Measurements from ENCODE around the gene ODC1. TPM values are rescaled to one million over a fixed set of nuclear protein-coding genes. Genes with fewer than 3 reads are reported as not detected.

The ODC1 gene
- total and polyA plus RNA-seq, 2 donors (not counting 3 experiments of a cell fraction or from before 2014, with no cell fraction given): 109 to 132 TPM

DNA sequence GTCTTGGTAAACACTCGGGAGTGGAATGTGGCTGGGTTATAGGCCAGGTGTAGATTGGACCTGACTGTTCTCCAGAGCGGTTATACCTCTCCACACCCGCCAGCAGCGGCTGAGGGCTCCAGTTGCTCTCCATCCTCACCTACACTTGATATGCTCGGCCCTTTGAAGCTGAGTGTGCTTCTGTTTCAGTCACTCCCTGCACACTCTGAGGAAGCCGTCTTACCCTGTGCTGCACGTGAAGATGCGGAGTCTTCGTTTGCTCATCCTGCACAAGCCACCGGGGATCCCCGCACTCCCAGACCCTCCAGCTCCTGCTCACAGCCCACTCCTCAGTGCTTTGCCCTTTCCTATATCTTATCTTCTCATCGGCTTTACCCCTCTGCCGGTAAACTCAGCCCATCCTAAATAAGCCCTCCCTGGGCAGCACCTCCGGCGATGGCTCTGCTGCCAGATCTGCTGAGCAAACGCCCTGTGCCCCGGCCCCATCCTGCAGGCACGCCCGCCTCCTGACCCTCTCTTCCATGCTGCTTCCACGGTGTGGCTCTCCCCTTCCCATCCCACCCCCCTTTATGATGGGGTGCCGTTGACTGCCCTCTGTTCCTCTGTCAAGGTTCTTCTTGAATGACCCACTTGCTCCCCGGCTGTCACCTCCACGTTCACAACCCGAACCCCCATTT, 47.3 kb upstream of the ODC1 start:
- DNase-seq (ENCODE audit: low read depth, low spot score) (no peak), FAIRE-seq (no peak)
- H3K4me3 ChIP-seq (replicated peaks in 1 of 3; ENCODE audit: insufficient read depth in 1 of 3, low read depth in 1 of 3, low read length in 3 of 3): no peak overlapping the region
- intact Hi-C loops (cut with micrococcal nuclease): no loop called here
- TF ChIP-seq, protein P1, sequence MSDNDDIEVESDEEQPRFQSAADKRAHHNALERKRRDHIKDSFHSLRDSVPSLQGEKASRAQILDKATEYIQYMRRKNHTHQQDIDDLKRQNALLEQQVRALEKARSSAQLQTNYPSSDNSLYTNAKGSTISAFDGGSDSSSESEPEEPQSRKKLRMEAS (IDR thresholded peaks at IDR 0.05; ENCODE audit: insufficient read depth, insufficient read length): no peak
- TF ChIP-seq JUN (IDR thresholded peaks at IDR 0.05; ENCODE audit: borderline replicate concordance, insufficient read depth, insufficient read length, low read depth) (no peak), POLR2AphosphoS5 (IDR thresholded peaks at IDR 0.05; ENCODE audit: insufficient read depth, low read depth, low read length) (no peak), EZH2 (IDR thresholded peaks at IDR 0.05; ENCODE audit: borderline replicate concordance, low read depth, low read length, severe bottlenecking) (no peak), POLR2A (IDR thresholded peaks at IDR 0.05; ENCODE audit: low read depth, low read length) (no peak), GATA2 (IDR thresholded peaks at IDR 0.05; ENCODE audit: insufficient read depth, insufficient read length, low read depth, low read length) (no peak), FOS (IDR thresholded peaks at IDR 0.05; ENCODE audit: borderline replicate concordance, insufficient read depth, low read length) (no peak), MYC (IDR thresholded peaks at IDR 0.05; ENCODE audit: low read depth, low read length) (no peak)
- TF ChIP-seq, protein P2, sequence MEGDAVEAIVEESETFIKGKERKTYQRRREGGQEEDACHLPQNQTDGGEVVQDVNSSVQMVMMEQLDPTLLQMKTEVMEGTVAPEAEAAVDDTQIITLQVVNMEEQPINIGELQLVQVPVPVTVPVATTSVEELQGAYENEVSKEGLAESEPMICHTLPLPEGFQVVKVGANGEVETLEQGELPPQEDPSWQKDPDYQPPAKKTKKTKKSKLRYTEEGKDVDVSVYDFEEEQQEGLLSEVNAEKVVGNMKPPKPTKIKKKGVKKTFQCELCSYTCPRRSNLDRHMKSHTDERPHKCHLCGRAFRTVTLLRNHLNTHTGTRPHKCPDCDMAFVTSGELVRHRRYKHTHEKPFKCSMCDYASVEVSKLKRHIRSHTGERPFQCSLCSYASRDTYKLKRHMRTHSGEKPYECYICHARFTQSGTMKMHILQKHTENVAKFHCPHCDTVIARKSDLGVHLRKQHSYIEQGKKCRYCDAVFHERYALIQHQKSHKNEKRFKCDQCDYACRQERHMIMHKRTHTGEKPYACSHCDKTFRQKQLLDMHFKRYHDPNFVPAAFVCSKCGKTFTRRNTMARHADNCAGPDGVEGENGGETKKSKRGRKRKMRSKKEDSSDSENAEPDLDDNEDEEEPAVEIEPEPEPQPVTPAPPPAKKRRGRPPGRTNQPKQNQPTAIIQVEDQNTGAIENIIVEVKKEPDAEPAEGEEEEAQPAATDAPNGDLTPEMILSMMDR (IDR thresholded peaks at IDR 0.05; ENCODE audit: extremely low read depth in 1 of 2, insufficient read depth in 1 of 2, low read depth in 1 of 2, low read length in 2 of 2): no peak
- no peaks in the 10 kb centered on the region for H3K36me3 ChIP-seq (ENCODE audit: control insufficient read depth in 2 of 2, extremely low read depth in 1 of 2, insufficient read depth in 2 of 2, low read length in 2 of 2)
- H3K9me3 ChIP-seq (replicated peaks; ENCODE audit: control insufficient read depth, insufficient read depth, low read length): no peaks in the 10 kb centered on the region
- no TSS peak for BruUV-seq (replicated peaks)
- H4K20me1 ChIP-seq (replicated peaks; ENCODE audit: control insufficient read depth, extremely low read depth, insufficient read depth, low read length): no peaks in the 10 kb centered on the region
- no peaks in the 10 kb centered on the region for H3K9me1 ChIP-seq (replicated peaks; ENCODE audit: control insufficient read depth, extremely low read depth, insufficient read depth, low read length)
- no peak overlapping the region for H3K9ac ChIP-seq (replicated peaks; ENCODE audit: extremely low read depth, insufficient read depth, low read length)
- no peaks in the 10 kb centered on the region for H3K79me2 ChIP-seq (ENCODE audit: control insufficient read depth, insufficient read depth, low read length)
- H3K27me3 ChIP-seq (ENCODE audit: control insufficient read depth in 2 of 2, insufficient read depth in 2 of 2, low read length in 2 of 2): no peaks in the 10 kb centered on the region
- ChIA-PET CTCF (no interaction called here), POLR2A (no interaction called here)
- no peaks in the 10 kb centered on the region for H3K4me1 ChIP-seq (ENCODE audit: control insufficient read depth, extremely low read depth, insufficient read depth, low read length)
- dilution Hi-C loops (cut with MboI; ENCODE audit: extremely low pct_ligation_motif_present, low sequenced_read_pairs): no loop called here
- no peak overlapping the region for H3K4me2 ChIP-seq (ENCODE audit: insufficient read depth, low read length)
- no peak overlapping the region for H3K27ac ChIP-seq (ENCODE audit: insufficient read depth, low read depth, low read length)
- no peak overlapping the region for H2AFZ ChIP-seq (ENCODE audit: low read depth, low read length)
